SK-N-SH (cell line): Measurements from ENCODE around the gene SH3PXD2A. TPM values are rescaled to one million over a fixed set of nuclear protein-coding genes. Genes with fewer than 3 reads are reported as not detected.

Experiments used
- CTCF ChIA-PET: fragments of 300-600, 350-600 bp; formaldehyde crosslinking; extraction: SDS; loops from one replicate; lab custom pipeline; 2021; lab: Yijun Ruan, JAX
- POLR2A ChIA-PET: fragments of 350-600 bp; sonication (Branson Sonifier 250); formaldehyde crosslinking; extraction: SDS; loops from one replicate; lab custom pipeline; 2020; ENCODE audit warnings: antibody characterized with exemption, inconsistent platforms; lab: Yijun Ruan, JAX
- DNase-seq: peaks from one replicate; pipeline ENCODE4 v3.0.0; 2012
- H2AFZ ChIP-seq: fragments of 200-600 bp; sonication (generic); 2 replicates; pipeline ENCODE4 v1.8.1; 2016; ENCODE audit warnings: antibody characterized with exemption, mild to moderate bottlenecking, low read depth
- H3F3A ChIP-seq: fragments of 200-600 bp; sonication (generic); replicated peaks from 2 replicates; pipeline ENCODE3; 2016; ENCODE audit warnings: antibody characterized with exemption, mild to moderate bottlenecking; ENCODE audit not compliant: insufficient read depth
- H3K27ac ChIP-seq, 2 experiments: fragments of 200-500 bp in 1 of 2; fragments of 200-600 bp in 1 of 2; sonication (Bioruptor generic) in 1 of 2; sonication (generic), shearing (Covaris generic) in 1 of 2; 2 replicates each; pipeline versions ENCODE4 v1.5.1 to v1.6.1; 2014 to 2016; ENCODE audit warnings: low read depth in 2 of 2, inconsistent platforms in 1 of 2, low read length in 1 of 2, mild to moderate bottlenecking in 1 of 2, mixed read lengths in 1 of 2
- H3K27me3 ChIP-seq: fragments of 200-600 bp; sonication (generic), shearing (Covaris generic); 2 replicates; pipeline ENCODE4 v1.6.1; 2016; ENCODE audit warnings: mixed run types; ENCODE audit not compliant: insufficient read depth
- H3K36me3 ChIP-seq, 2 experiments: fragments of 200-500 bp in 1 of 2; fragments of 200-600 bp in 1 of 2; sonication (Bioruptor generic) in 1 of 2; sonication (generic) in 1 of 2; replicated peaks in 1 of 2; 2 replicates each; pipeline versions ENCODE3 to v1.5.1; 2014 to 2016; ENCODE audit warnings: low read length in 1 of 2, mild to moderate bottlenecking in 1 of 2; ENCODE audit not compliant: insufficient read depth in 2 of 2, control insufficient read depth in 1 of 2
- H3K4me1 ChIP-seq, 2 experiments: fragments of 200-500 bp in 1 of 2; fragments of 200-600 bp in 1 of 2; sonication (Bioruptor generic) in 1 of 2; sonication (generic), shearing (Covaris generic) in 1 of 2; 2 replicates each; pipeline versions ENCODE4 v1.5.1 to v1.6.1; 2014 to 2016; ENCODE audit warnings: low read depth in 1 of 2, low read length in 1 of 2, mixed run types in 1 of 2; ENCODE audit not compliant: insufficient read depth in 2 of 2, control insufficient read depth in 1 of 2
- H3K4me2 ChIP-seq: fragments of 200-600 bp; sonication (generic), shearing (Covaris generic); 2 replicates; pipeline ENCODE4 v1.6.1; 2017; ENCODE audit warnings: mixed run types
- H3K4me3 ChIP-seq, 2 experiments: fragments of 200-500 bp in 1 of 2; fragments of 200-600 bp in 1 of 2; sonication (Bioruptor generic) in 1 of 2; sonication (generic), shearing (Covaris generic) in 1 of 2; 2 replicates each; pipeline versions ENCODE4 v1.5.1 to v1.8.1; 2014 to 2016; ENCODE audit warnings: low read depth in 2 of 2, inconsistent platforms in 1 of 2, low read length in 1 of 2, mild to moderate bottlenecking in 1 of 2, mixed read lengths in 1 of 2, moderate library complexity in 1 of 2
- H3K79me2 ChIP-seq: fragments of 200-600 bp; sonication (generic); 2 replicates; pipeline ENCODE4 v1.8.1; 2017; ENCODE audit warnings: mild to moderate bottlenecking; ENCODE audit not compliant: insufficient read depth
- H3K9ac ChIP-seq: fragments of 200-600 bp; sonication (generic); 2 replicates; pipeline ENCODE4 v1.6.1; 2017; ENCODE audit warnings: mixed run types
- H3K9me2 ChIP-seq: fragments of 200-600 bp; sonication (generic); 2 replicates; pipeline ENCODE4 v1.6.1; 2017; ENCODE audit warnings: mixed run types
- H3K9me3 ChIP-seq: fragments of 200-600 bp; sonication (generic); 2 replicates; pipeline ENCODE4 v1.6.1; 2017; ENCODE audit warnings: mixed run types, mild to moderate bottlenecking, moderate library complexity
- H4K20me1 ChIP-seq: fragments of 200-600 bp; sonication (generic); 2 replicates; pipeline ENCODE4 v1.6.1; 2017; ENCODE audit warnings: mild to moderate bottlenecking, mixed run types; ENCODE audit not compliant: insufficient read depth
- EP300 ChIP-seq, 2 experiments: IDR thresholded peaks; 2 replicates each; pipeline versions ENCODE4 v1.4.0 to v1.6.1; 2012; ENCODE audit warnings: borderline replicate concordance in 1 of 2, low read depth in 1 of 2, low read length in 1 of 2
- FOXJ3 ChIP-seq: sonication (generic); formaldehyde crosslinking; IDR thresholded peaks from 2 replicates; pipeline ENCODE4 v1.5.1; 2020; ENCODE audit warnings: mild to moderate bottlenecking, missing genetic modification reagents
- FOXM1 ChIP-seq: IDR thresholded peaks from 2 replicates; pipeline ENCODE4 v1.4.0; 2012; ENCODE audit warnings: low read depth, mild to moderate bottlenecking
- GABPA ChIP-seq: IDR thresholded peaks from 2 replicates; pipeline ENCODE4 v1.4.0; 2012; ENCODE audit warnings: low read depth, mild to moderate bottlenecking
- GATA2 ChIP-seq: sonication (generic); formaldehyde crosslinking; IDR thresholded peaks from 2 replicates; pipeline ENCODE4 v1.5.0; 2020; ENCODE audit warnings: mild to moderate bottlenecking, missing genetic modification reagents
- JUND ChIP-seq: IDR thresholded peaks from 2 replicates; pipeline ENCODE4 v1.4.0; 2012
- POLR2AphosphoS5 ChIP-seq: IDR thresholded peaks from 2 replicates; pipeline ENCODE4 v1.6.1; 2012; ENCODE audit warnings: low read depth, low read length
- RAD21 ChIP-seq: IDR thresholded peaks from 2 replicates; pipeline ENCODE4 v1.6.1; 2012; ENCODE audit warnings: mild to moderate bottlenecking, low read length
- RCOR1 ChIP-seq: fragments of 150-350 bp; IDR thresholded peaks from 2 replicates; pipeline ENCODE4 v1.6.1; 2017; ENCODE audit warnings: antibody characterized with exemption, low read length
- SIN3A ChIP-seq: IDR thresholded peaks from 2 replicates; pipeline ENCODE4 v1.6.1; 2012; ENCODE audit warnings: low read depth, mild to moderate bottlenecking, low read length, moderate library complexity, borderline replicate concordance
- TCF12 ChIP-seq: IDR thresholded peaks from 2 replicates; pipeline ENCODE4 v1.4.0; 2012
- YY1 ChIP-seq: IDR thresholded peaks from 2 replicates; pipeline ENCODE4 v1.4.0; 2012; ENCODE audit warnings: low read depth, mild to moderate bottlenecking
- WGBS: methylation state at CpG from one replicate; pipeline ENCODE4 v1.1.6; 2017; ENCODE audit warnings: low lambda C conversion rate; 5-methylcytosine and 5-hydroxymethylcytosine counted together
- polyA plus RNA-seq, 3 experiments: library from polyadenylated mRNA; depleted of rRNA; stranded (reverse); fragments of >200 nt; gene quantifications; 2 replicates each; pipeline ENCODE4 v1.2.3, GENCODE V29; 2012
- TF ChIP-seq, protein P1 (sequence below): IDR thresholded peaks from 2 replicates; pipeline ENCODE4 v1.4.0; 2012; ENCODE audit warnings: low read depth, borderline replicate concordance
- TF ChIP-seq, protein P2 (sequence below): IDR thresholded peaks from 2 replicates; pipeline ENCODE4 v1.4.0; 2012; ENCODE audit warnings: low read depth
- TF ChIP-seq, protein P3 (sequence below): IDR thresholded peaks from 2 replicates; pipeline ENCODE4; 2012

The SH3PXD2A gene
- polyA plus RNA-seq, 1 of the 3 experiments (the other 2 are of a cell fraction), result 2.5 TPM

DNA sequence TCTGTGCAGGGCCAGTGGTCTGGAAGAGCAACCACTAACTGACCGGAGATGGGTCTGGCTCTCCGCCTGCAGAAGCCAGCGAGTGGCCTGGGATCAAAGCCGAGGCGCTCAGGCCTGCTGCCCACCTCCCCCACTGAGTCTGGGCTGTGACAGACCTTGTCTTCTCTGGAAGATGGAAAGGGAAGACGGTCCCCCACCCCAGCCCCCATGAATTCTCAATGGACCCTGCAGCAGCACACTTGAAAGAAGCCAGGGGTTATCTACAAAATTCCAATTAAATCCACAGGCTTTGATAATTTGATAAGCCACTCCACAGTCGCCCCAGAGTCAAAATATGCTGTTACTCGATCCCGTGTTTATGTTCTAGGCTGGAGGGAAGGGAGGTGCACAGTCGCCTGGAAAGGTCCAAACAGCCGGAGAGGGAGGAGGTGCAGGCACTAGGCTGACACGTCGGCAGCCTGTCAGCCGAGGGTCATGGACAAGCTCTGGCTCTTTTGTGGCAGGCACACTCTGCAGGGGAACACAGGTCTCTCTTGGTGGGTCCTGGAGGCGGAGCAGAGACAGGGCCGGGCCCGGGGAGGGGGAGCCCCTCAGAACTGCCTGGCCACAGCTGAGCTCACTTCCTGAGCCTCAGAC lies 134.9 kb downstream of the SH3PXD2A start (continued):
- TF ChIP-seq, protein P1, sequence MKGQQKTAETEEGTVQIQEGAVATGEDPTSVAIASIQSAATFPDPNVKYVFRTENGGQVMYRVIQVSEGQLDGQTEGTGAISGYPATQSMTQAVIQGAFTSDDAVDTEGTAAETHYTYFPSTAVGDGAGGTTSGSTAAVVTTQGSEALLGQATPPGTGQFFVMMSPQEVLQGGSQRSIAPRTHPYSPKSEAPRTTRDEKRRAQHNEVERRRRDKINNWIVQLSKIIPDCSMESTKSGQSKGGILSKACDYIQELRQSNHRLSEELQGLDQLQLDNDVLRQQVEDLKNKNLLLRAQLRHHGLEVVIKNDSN, result no peak
- TF ChIP-seq SIN3A (no peak), EP300 (IDR thresholded peaks at IDR 0.05; ENCODE audit: borderline replicate concordance in 1 of 2, low read depth in 1 of 2, low read length in 1 of 2) (peak; percentile 7 to 89; a peak in 2 of 4 replicates), POLR2AphosphoS5 (0 out of 2 replicates have a peak, but pooled peaks have one; percentile 13)
- TF ChIP-seq, all 33 proteins: peak for 10

DNA sequence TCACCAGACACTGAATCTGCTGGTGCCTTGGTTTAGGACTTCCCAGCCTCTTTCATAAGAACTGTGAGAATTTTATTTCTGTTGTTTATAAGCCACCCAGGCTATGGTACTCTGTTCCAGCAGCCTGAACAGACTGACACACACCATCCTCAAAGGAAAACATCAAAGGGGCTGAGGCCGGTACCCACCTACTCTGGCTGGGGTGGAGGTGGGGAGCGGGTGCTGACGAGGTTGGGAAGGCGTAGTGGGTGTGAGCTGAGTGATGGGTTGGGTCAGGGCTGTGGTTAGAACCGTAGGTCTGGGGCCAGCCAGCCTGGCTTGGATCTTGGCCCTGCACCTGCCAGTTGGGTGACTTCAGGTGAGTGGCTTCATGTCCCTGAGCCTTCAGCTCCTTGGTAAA lies 136.3 kb downstream of the SH3PXD2A start:
- no peaks in the 10 kb centered on the region for H3K79me2 ChIP-seq
- POLR2A ChIA-PET, result interaction anchor here (1.2 kb wide), 1 partner anchor 136 kb away, joined by 3 read pairs; no protein-coding TSS in a partner anchor

DNA sequence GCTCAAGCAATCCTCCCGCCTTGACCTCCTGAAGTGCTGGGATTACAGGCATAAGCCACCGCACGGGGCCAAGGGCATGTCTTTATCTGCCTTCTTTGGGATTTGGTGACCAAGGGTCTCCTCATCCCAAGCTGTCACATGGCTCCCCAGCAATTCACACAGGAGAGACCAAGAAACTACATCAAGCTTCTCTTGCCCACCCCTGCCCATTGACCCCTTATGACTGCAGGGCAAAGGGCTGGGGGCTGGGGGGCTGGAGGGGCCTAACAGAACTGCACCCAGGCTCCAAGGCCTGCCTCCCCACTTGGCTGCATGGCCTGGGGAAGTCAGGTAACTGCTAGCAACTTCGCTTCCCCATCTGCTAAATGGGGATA lies 137.1 kb downstream of the SH3PXD2A start:
- no peak overlapping the region for H3K4me2 ChIP-seq
- TF ChIP-seq FOXJ3 (CRISPR knock-in tag) (no peak), GATA2 (no peak), TCF12 (no peak), RCOR1 (no peak)
- no peaks in the 10 kb centered on the region for H3K79me2 ChIP-seq
- POLR2A ChIA-PET, result interaction anchor here (1.2 kb wide), 1 partner anchor 137 kb away, joined by 3 read pairs; no protein-coding TSS in a partner anchor
- H3K36me3 ChIP-seq, result no peaks in the 10 kb centered on the region
- H2AFZ ChIP-seq, result no peak overlapping the region
- H3F3A ChIP-seq, result no peaks in the 10 kb centered on the region
- no peaks in the 10 kb centered on the region for H3K27me3 ChIP-seq
- DNase-seq, result no peak
- H3K9ac ChIP-seq, result no peak overlapping the region
- H3K9me3 ChIP-seq, result no peaks in the 10 kb centered on the region
- H4K20me1 ChIP-seq, result no peaks in the 10 kb centered on the region
- no peaks in the 10 kb centered on the region for H3K9me2 ChIP-seq
- H3K4me3 ChIP-seq, result no peak overlapping the region
- CTCF ChIA-PET, result interaction anchor here (1.0 to 2.2 kb wide), 8 partner anchors 101 to 170 kb away, joined by 3 to 15 read pairs (median 5); partner anchors contain the start of gene SH3PXD2A
- H3K4me1 ChIP-seq, result peaks cover 21 to 72% of the 10 kb centered on the region in 2 experiments; a peak in 2 of 4 replicates
- 92% methylated on average over 3 of the region's 4 CpGs for WGBS
- no peak overlapping the region for H3K27ac ChIP-seq

More for the DNA sequence above, 136.3 kb downstream of the SH3PXD2A start:
- DNase-seq, result no peak
- no peak overlapping the region for H3K4me2 ChIP-seq
- H3K27me3 ChIP-seq, result no peaks in the 10 kb centered on the region
- H3K9me2 ChIP-seq, result no peaks in the 10 kb centered on the region
- no peaks in the 10 kb centered on the region for H4K20me1 ChIP-seq
- no peak overlapping the region for H3K4me3 ChIP-seq
- no peaks in the 10 kb centered on the region for H3F3A ChIP-seq
- H3K4me1 ChIP-seq, result peaks cover 21 to 76% of the 10 kb centered on the region in 2 experiments; a peak in 2 of 4 replicates
- peak overlapping the region in 1 of 2 experiments; percentile 64; a peak in 2 of 4 replicates for H3K27ac ChIP-seq
- TF ChIP-seq FOXM1 (no peak), YY1 (no peak), SIN3A (no peak), RCOR1 (no peak), RAD21 (no peak), JUND (no peak), GABPA (no peak), POLR2AphosphoS5 (no peak)
- TF ChIP-seq, protein P2, sequence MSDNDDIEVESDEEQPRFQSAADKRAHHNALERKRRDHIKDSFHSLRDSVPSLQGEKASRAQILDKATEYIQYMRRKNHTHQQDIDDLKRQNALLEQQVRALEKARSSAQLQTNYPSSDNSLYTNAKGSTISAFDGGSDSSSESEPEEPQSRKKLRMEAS, result no peak
- TF ChIP-seq, protein P3, sequence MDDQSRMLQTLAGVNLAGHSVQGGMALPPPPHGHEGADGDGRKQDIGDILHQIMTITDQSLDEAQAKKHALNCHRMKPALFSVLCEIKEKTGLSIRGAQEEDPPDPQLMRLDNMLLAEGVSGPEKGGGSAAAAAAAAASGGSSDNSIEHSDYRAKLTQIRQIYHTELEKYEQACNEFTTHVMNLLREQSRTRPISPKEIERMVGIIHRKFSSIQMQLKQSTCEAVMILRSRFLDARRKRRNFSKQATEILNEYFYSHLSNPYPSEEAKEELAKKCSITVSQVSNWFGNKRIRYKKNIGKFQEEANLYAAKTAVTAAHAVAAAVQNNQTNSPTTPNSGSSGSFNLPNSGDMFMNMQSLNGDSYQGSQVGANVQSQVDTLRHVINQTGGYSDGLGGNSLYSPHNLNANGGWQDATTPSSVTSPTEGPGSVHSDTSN, result no peak
- no peaks in the 10 kb centered on the region for H3K36me3 ChIP-seq
- H3K9ac ChIP-seq, result no peak overlapping the region
- no peak overlapping the region for H2AFZ ChIP-seq
- 92% methylated on average over 4 of the region's 5 CpGs for WGBS
- CTCF ChIA-PET, result interaction anchor here (1.0 to 1.9 kb wide), 11 partner anchors 9 to 163 kb away, joined by 3 to 7 read pairs (median 4); no protein-coding TSS in a partner anchor
- no peaks in the 10 kb centered on the region for H3K9me3 ChIP-seq
